Kidney (tissue), 14 donors: Measurements from ENCODE around the gene CRIM1. TPM values are rescaled to one million over a fixed set of nuclear protein-coding genes. Genes with fewer than 3 reads are reported as not detected.

ENCODE experiments used
- DNase-seq, 5 donors: peaks; one replicate each; pipeline ENCODE4 v3.0.0-alpha.2; 2013 to 2020
- FAIRE-seq: peaks from 2 replicates; lab custom pipeline; 2012; peaks lifted over from hg19 to GRCh38; lab: Jason Lieb, UNC
- H3K27ac ChIP-seq, 2 donors: one replicate each; pipeline ENCODE4 v1.7.0; 2013; ENCODE audit warnings: low read depth in 2 of 2, low read length in 2 of 2, inconsistent platforms in 1 of 2
- H3K27me3 ChIP-seq: one replicate; pipeline ENCODE4 v1.7.1; 2013; ENCODE audit warnings: low read length, inconsistent platforms; ENCODE audit not compliant: control insufficient read depth, insufficient read depth
- H3K36me3 ChIP-seq, 3 donors: one replicate each; pipeline versions ENCODE4 v1.7.0 to v1.7.1; 2013; ENCODE audit warnings: low read length in 3 of 3, control low read depth in 1 of 3, inconsistent platforms in 1 of 3; ENCODE audit not compliant: insufficient read depth in 3 of 3, control insufficient read depth in 2 of 3
- H3K4me1 ChIP-seq, 3 donors: one replicate each; pipeline versions ENCODE4 v1.7.0 to v1.7.1; 2013; ENCODE audit warnings: low read length in 3 of 3, inconsistent platforms in 1 of 3, low read depth in 1 of 3; ENCODE audit not compliant: control insufficient read depth in 2 of 3, insufficient read depth in 2 of 3
- H3K4me3 ChIP-seq, 3 donors: one replicate each; pipeline versions ENCODE4 v1.7.0 to v1.8.1; 2013; ENCODE audit warnings: low read length in 3 of 3, control low read depth in 1 of 3, inconsistent platforms in 1 of 3
- H3K9ac ChIP-seq, 3 donors: one replicate each; pipeline versions ENCODE4 v1.7.0 to v1.7.1; 2013; ENCODE audit warnings: low read length in 3 of 3, control low read depth in 1 of 3, inconsistent platforms in 1 of 3
- H3K9me3 ChIP-seq, 3 donors: one replicate each; pipeline versions ENCODE4 v1.7.0 to v1.7.1; 2013; ENCODE audit warnings: low read length in 3 of 3, control low read depth in 1 of 3, inconsistent platforms in 1 of 3; ENCODE audit not compliant: control insufficient read depth in 2 of 3, insufficient read depth in 1 of 3
- intact Hi-C: fragments of 100-400 bp; cut with DNase I; formaldehyde crosslinking; loops from one replicate; pipeline ENCODE4 v1.11.1; 2022
- polyA plus RNA-seq: library from polyadenylated mRNA; stranded (reverse); fragments of 350-450 nt; fragmentation: Illumina TruSeq; extraction: RNeasy Lipid Tissue Mini Kit (QIAGEN cat#74804); gene quantifications from one replicate; pipeline ENCODE4 v1.2.3, GENCODE V29; 2014; ENCODE audit warnings: low read depth, low replicate concordance; ENCODE audit not compliant: insufficient read depth
- total RNA-seq: library from RNA; stranded (reverse); fragmentation: NEBNext Ultra II Directional; extraction: Animal tissue kit (Norgen Biotek cat#: 25700); gene quantifications from one replicate; pipeline ENCODE4 v1.2.1, GENCODE V29; 2021
- TF ChIP-seq, protein P1 (sequence below): IDR thresholded peaks from 3 replicates; pipeline ENCODE4 v1.5.1; 2012; ENCODE audit warnings: mild to moderate bottlenecking, moderate library complexity, borderline replicate concordance; ENCODE audit not compliant: insufficient read depth; ENCODE audit errors: extremely low read depth
- donor health status: control.
- donor health status: control.
- donor health status: control.
- donor health status: control.
- donor health status: control.
- donor health status: DM: yes; HTN: yes; CAD: no.
- donor health status: Normal renal cell carcinoma (clear cell type).

CRIM1 gene
- total and polyA plus RNA-seq, 2 donors from 2014 or later: 47.2 to 154 TPM

DNA sequence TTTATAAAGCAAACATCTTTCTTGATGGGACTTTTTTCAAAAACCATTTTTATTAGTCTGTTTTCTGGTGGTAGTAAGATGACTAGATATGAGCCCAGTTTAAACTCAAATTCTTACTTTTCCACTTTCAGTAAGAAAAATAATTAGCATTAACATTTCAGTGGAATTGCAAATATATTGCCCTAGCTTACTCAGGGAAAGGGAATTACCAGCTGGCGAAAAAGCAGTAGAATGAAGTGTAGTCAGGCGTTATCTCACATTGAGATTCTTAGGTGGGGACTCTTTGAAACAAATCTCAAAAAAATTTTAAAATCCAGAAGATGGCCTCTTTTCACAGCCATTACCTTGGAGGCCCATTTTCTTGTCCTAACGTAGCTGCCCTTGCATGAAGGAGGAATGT lies 65.8 kb downstream of the CRIM1 start:
- TF ChIP-seq, protein P1, sequence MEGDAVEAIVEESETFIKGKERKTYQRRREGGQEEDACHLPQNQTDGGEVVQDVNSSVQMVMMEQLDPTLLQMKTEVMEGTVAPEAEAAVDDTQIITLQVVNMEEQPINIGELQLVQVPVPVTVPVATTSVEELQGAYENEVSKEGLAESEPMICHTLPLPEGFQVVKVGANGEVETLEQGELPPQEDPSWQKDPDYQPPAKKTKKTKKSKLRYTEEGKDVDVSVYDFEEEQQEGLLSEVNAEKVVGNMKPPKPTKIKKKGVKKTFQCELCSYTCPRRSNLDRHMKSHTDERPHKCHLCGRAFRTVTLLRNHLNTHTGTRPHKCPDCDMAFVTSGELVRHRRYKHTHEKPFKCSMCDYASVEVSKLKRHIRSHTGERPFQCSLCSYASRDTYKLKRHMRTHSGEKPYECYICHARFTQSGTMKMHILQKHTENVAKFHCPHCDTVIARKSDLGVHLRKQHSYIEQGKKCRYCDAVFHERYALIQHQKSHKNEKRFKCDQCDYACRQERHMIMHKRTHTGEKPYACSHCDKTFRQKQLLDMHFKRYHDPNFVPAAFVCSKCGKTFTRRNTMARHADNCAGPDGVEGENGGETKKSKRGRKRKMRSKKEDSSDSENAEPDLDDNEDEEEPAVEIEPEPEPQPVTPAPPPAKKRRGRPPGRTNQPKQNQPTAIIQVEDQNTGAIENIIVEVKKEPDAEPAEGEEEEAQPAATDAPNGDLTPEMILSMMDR: no peak
- FAIRE-seq: no peak
- H3K4me3 ChIP-seq: no peak overlapping the region

DNA sequence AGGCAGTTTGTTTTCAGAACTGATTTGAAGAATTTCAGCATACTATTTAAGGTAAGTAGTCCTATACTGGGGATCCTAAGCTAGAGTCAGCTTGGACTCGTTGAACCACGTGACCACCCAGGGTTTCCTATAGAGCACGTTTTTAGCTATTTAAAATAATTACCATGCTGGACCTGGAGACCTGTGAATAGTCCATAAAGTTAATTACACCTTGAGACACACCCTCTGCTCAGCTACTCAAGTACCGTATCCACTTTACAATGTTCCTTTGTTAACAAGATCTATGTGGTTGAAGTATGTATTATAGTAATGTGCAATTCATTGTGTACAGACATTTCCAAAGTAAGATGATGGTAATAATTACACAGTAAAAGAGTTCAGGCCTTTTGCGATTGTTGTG lies 67.6 kb downstream of the CRIM1 start:
- intact Hi-C loops: no loop called here
- TF ChIP-seq, protein P1: no peak
- no peaks in the 10 kb centered on the region for H3K27me3 ChIP-seq
- H3K27ac ChIP-seq: no peak overlapping the region
- DNase-seq (peak in 1 of 5 donors; percentile 50), FAIRE-seq (no peak)
- no peak overlapping the region for H3K9ac ChIP-seq
- peaks cover 0 to 13% (median 3%) of the 10 kb centered on the region in 3 donors for H3K4me1 ChIP-seq
- H3K4me3 ChIP-seq: no peak overlapping the region
- no peaks in the 10 kb centered on the region for H3K9me3 ChIP-seq
- H3K36me3 ChIP-seq: no peaks in the 10 kb centered on the region

More for the DNA sequence above, 65.8 kb downstream of the CRIM1 start:
- H3K36me3 ChIP-seq: no peaks in the 10 kb centered on the region
- H3K4me1 ChIP-seq: peaks cover 0 to 21% (median 9%) of the 10 kb centered on the region in 3 donors
- no peak overlapping the region for H3K9ac ChIP-seq
- DNase-seq: no peak
- H3K9me3 ChIP-seq: no peaks in the 10 kb centered on the region
- intact Hi-C loops: no loop called here
- no peaks in the 10 kb centered on the region for H3K27me3 ChIP-seq
- no peak overlapping the region for H3K27ac ChIP-seq

DNA sequence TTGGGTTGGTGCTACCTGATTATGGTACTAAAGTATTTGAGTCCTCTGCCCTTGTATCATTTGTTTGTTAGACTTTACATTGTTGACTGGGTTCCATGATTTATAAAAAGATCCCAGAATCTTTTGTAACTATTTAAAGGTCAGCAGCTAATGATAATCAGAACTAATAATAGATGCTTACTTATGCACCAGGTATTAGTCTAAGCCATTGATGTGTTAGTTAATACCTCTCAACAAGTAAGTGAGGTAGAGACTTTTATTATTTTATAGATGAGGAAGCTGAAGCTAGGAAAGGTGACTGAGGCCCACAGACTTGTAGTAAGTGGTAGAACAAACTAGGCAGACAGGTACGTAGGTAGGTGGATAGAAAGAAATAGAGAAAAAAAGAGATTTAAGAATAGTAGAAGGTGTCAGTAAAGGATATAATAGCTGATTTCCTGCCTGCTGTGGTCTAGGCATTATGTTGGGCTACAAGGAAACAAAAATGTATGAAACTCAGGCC lies 68.1 kb downstream of the CRIM1 start:
- Histone ChIP-seq H3K36me3 (no peaks in the 10 kb centered on the region), H3K9ac (no peak overlapping the region), H3K4me1 (peaks cover 0 to 13% (median 3%) of the 10 kb centered on the region in 3 donors), H3K4me3 (no peak overlapping the region), H3K27me3 (no peaks in the 10 kb centered on the region), H3K27ac (no peak overlapping the region), H3K9me3 (no peaks in the 10 kb centered on the region)
- DNase-seq (no peak), FAIRE-seq (no peak)
- intact Hi-C loops: no loop called here
- TF ChIP-seq, protein P1: no peak
